ENCODE data around the gene VWA1. TPM values are rescaled to one million over a fixed set of nuclear protein-coding genes. Genes with fewer than 3 reads are reported as not detected.

VWA1 gene
- total and polyA plus RNA-seq, 2 of the 4 experiments (the other 2 are of a cell fraction): 1.1 to 6.1 TPM

- no peak overlapping the region for H3K4me3 ChIP-seq (ENCODE audit: insufficient read depth, low read depth, low read length)
- H2BK20ac ChIP-seq (ENCODE audit: low read depth, low read length): no peak overlapping the region
- peaks cover 26% of the 10 kb centered on the region; the same call in 1 of the 2 replicates for H4K20me1 ChIP-seq (ENCODE audit: insufficient read depth, low read length)
- H3K9me1 ChIP-seq (ENCODE audit: insufficient read depth, low read length): no peaks in the 10 kb centered on the region
- no peak overlapping the region for H4K91ac ChIP-seq (ENCODE audit: insufficient read depth, low read depth, low read length)
- no peak overlapping the region for H4K8ac ChIP-seq (ENCODE audit: low read depth in 2 of 2, low read length in 2 of 2)
- no TSS peak for BruUV-seq (replicated peaks)
- TF ChIP-seq RCOR1 (IDR thresholded peaks at IDR 0.05; ENCODE audit: insufficient replicate concordance, low read length) (no peak), CEBPB (IDR thresholded peaks at IDR 0.05; ENCODE audit: low read depth, low read length) (no peak), MAFK (IDR thresholded peaks at IDR 0.05; ENCODE audit: low read depth, low read length) (no peak), FOS (IDR thresholded peaks at IDR 0.05; ENCODE audit: low read depth, low read length) (no peak), BHLHE40 (IDR thresholded peaks at IDR 0.05; ENCODE audit: low read depth, low read length) (no peak), RAD21 (IDR thresholded peaks at IDR 0.05; ENCODE audit: low read length) (no peak), USF2 (IDR thresholded peaks at IDR 0.05; ENCODE audit: low read depth, low read length) (no peak), MXI1 (IDR thresholded peaks at IDR 0.05; ENCODE audit: borderline replicate concordance, low read depth, low read length) (no peak), CTCF (conservative IDR thresholded peaks at IDR 0.05; ENCODE audit: low read depth, low read length) (no peak), RFX5 (IDR thresholded peaks at IDR 0.05; ENCODE audit: low read depth, low read length) (no peak), SMC3 (IDR thresholded peaks at IDR 0.05; ENCODE audit: low read depth, low read length) (no peak), NFE2L2 (IDR thresholded peaks at IDR 0.05; ENCODE audit: low read depth, low read length) (no peak), POLR2A (IDR thresholded peaks at IDR 0.05; ENCODE audit: low read depth, low read length) (no peak)
- ChIA-PET CTCF (no interaction called here), POLR2A (ENCODE audit: unreplicated experiment) (no interaction called here)
- dilution Hi-C loops (cut with HindIII; ENCODE audit: low sequenced_read_pairs, unreplicated experiment): no loop called here
- H2BK120ac ChIP-seq (ENCODE audit: low read depth, low read length): no peak overlapping the region
- H3K27me3 ChIP-seq (ENCODE audit: control insufficient read depth, insufficient read depth, low read length): no peaks in the 10 kb centered on the region
- H3K27ac ChIP-seq (ENCODE audit: insufficient read depth, low read length): no peak overlapping the region
- peaks cover 5% of the 10 kb centered on the region; the same call in 1 of the 2 replicates for H3K4me1 ChIP-seq (ENCODE audit: control insufficient read depth, insufficient read depth, low read length)
- H2AFZ ChIP-seq (replicated peaks; ENCODE audit: low read length, poor library complexity): no peak overlapping the region
- ATAC-seq (ENCODE audit: low read depth): no peak
- H3K18ac ChIP-seq (ENCODE audit: low read depth, low read length): no peak overlapping the region
- no peaks in the 10 kb centered on the region for H3K9me3 ChIP-seq (ENCODE audit: control insufficient read depth, insufficient read depth, low read length)
- H3K4me2 ChIP-seq (ENCODE audit: low read depth, low read length): no peak overlapping the region
- H2AK9ac ChIP-seq (replicated peaks; ENCODE audit: low read depth, low read length, poor library complexity): no peak overlapping the region
- intact Hi-C loops (cut with micrococcal nuclease): no loop called here
- H3K23ac ChIP-seq (ENCODE audit: low read depth, low read length): no peak overlapping the region
- no peak for DNase-seq
- H3K79me1 ChIP-seq (ENCODE audit: low read depth in 1 of 2, low read length in 2 of 2): peaks cover 16 to 58% of the 10 kb centered on the region in 2 experiments
- H3K56ac ChIP-seq (ENCODE audit: extremely low read depth, insufficient read depth, low read length): no peak overlapping the region
- H3K4ac ChIP-seq (ENCODE audit: low read depth, low read length): no peak overlapping the region
- no peak overlapping the region for H4K5ac ChIP-seq (ENCODE audit: low read depth, low read length)
- in situ Hi-C loops (cut with MboI; ENCODE audit: low sequenced_read_pairs): no loop called here
- peaks cover 62% of the 10 kb centered on the region for H3K36me3 ChIP-seq (ENCODE audit: control insufficient read depth, insufficient read depth, low read length)
- no peak overlapping the region for H3K9ac ChIP-seq (ENCODE audit: low read depth, low read length)
- H3K14ac ChIP-seq (replicated peaks; ENCODE audit: low read depth, low read length): no peak overlapping the region
- H2BK15ac ChIP-seq (ENCODE audit: low read depth, low read length): no peak overlapping the region
- WGBS, 2 experiments (ENCODE audit: extremely low coverage in 2 of 2, insufficient read length in 1 of 2): no CpG with 5 or more reads among the region's 7 CpGs
- no peak overlapping the region for H2AK5ac ChIP-seq (ENCODE audit: low read depth, low read length)
- H2BK5ac ChIP-seq (ENCODE audit: low read depth, low read length, poor library complexity, severe bottlenecking): no peak overlapping the region
Observed at GRCh38 chr1:1394116-1394515, 41.4 kb upstream of the VWA1 start.

Measured in IMR-90 (cell line).